ENCODE measurements around the gene LDLRAD4. TPM values are rescaled to one million over a fixed set of nuclear protein-coding genes. Genes with fewer than 3 reads are reported as not detected.

LDLRAD4 gene
- total RNA-seq, 2 experiments from 2014 or later: 37.3 to 38.5 TPM

- Mint-ChIP-seq H3K36me3 (ENCODE audit: low read depth) (peaks cover 29% of the 10 kb centered on the region), H3K27ac (no peak overlapping the region), H3K4me1 (ENCODE audit: low read depth) (peaks cover 12% of the 10 kb centered on the region), H3K4me3 (no peak overlapping the region), H3K9me3 (peaks cover 3% of the 10 kb centered on the region), H3K27me3 (no peaks in the 10 kb centered on the region)
- ChIA-PET CTCF (interaction anchor here (1.1 to 2.1 kb wide), 3 partner anchors 12 to 302 kb away, joined by 3 to 10 read pairs (median 7); no protein-coding TSS in a partner anchor), POLR2A (interaction anchor here (0.9 kb wide), 1 partner anchor 32 kb away, joined by 4 read pairs; no protein-coding TSS in a partner anchor)
- no peak for ATAC-seq
- intact Hi-C loops (cut with micrococcal nuclease): no loop called here
- TF ChIP-seq CTCF (IDR thresholded peaks at IDR 0.05): no peak
- DNase-seq: no peak
Observed at GRCh38 chr18:13518382-13518781, 299.8 kb downstream of the LDLRAD4 start.

GRCh38 chr18:13520306-13520705, 301.7 kb downstream of the LDLRAD4 start:
- intact Hi-C loops (cut with micrococcal nuclease): no loop called here

GRCh38 chr18:13520741-13521140, 302.2 kb downstream of the LDLRAD4 start:
- peaks cover 3% of the 10 kb centered on the region for H3K9me3 Mint-ChIP-seq
- ATAC-seq: no peak
- no peak overlapping the region for H3K27ac Mint-ChIP-seq
- CTCF ChIA-PET: interaction anchor here (1.4 kb wide), 1 partner anchor 9 kb away, joined by 3 read pairs; no protein-coding TSS in a partner anchor
- H3K4me1 Mint-ChIP-seq (ENCODE audit: low read depth): peaks cover 16% of the 10 kb centered on the region
- TF ChIP-seq CTCF (IDR thresholded peaks at IDR 0.05): no peak
- no peak for DNase-seq
- peaks cover 22% of the 10 kb centered on the region for H3K36me3 Mint-ChIP-seq (ENCODE audit: low read depth)
- POLR2A ChIA-PET: no interaction called here
- no peak overlapping the region for H3K4me3 Mint-ChIP-seq
- H3K27me3 Mint-ChIP-seq: no peaks in the 10 kb centered on the region
- intact Hi-C loops (cut with micrococcal nuclease): no loop called here

More at GRCh38 chr18:13520306-13520705, 301.7 kb downstream of the LDLRAD4 start:
- H3K4me1 Mint-ChIP-seq (ENCODE audit: low read depth): peaks cover 16% of the 10 kb centered on the region
- DNase-seq (no peak), ATAC-seq (no peak)
- no peak overlapping the region for H3K4me3 Mint-ChIP-seq
- peaks cover 3% of the 10 kb centered on the region for H3K9me3 Mint-ChIP-seq
- H3K27ac Mint-ChIP-seq: no peak overlapping the region
- POLR2A ChIA-PET: interaction anchor here (0.5 kb wide), 1 partner anchor 322 kb away, joined by 8 read pairs; no protein-coding TSS in a partner anchor
- no peak for TF ChIP-seq CTCF (IDR thresholded peaks at IDR 0.05)
- CTCF ChIA-PET: interaction anchor here (1.1 to 1.3 kb wide), 2 partner anchors 14 to 113 kb away, joined by 3 to 4 read pairs; no protein-coding TSS in a partner anchor
- no peaks in the 10 kb centered on the region for H3K27me3 Mint-ChIP-seq
- peaks cover 26% of the 10 kb centered on the region for H3K36me3 Mint-ChIP-seq (ENCODE audit: low read depth)

- ChIA-PET CTCF (interaction anchor here (1.4 kb wide), 1 partner anchor 10 kb away, joined by 3 read pairs; no protein-coding TSS in a partner anchor), POLR2A (no interaction called here)
- ATAC-seq (no peak), DNase-seq (no peak)
- Mint-ChIP-seq H3K36me3 (ENCODE audit: low read depth) (peaks cover 22% of the 10 kb centered on the region), H3K27me3 (no peaks in the 10 kb centered on the region), H3K27ac (no peak overlapping the region), H3K4me1 (ENCODE audit: low read depth) (peaks cover 20% of the 10 kb centered on the region), H3K4me3 (no peak overlapping the region), H3K9me3 (peaks cover 3% of the 10 kb centered on the region)
- intact Hi-C loops (cut with micrococcal nuclease): no loop called here
- TF ChIP-seq CTCF (IDR thresholded peaks at IDR 0.05): no peak
Observed at GRCh38 chr18:13521418-13521817, 302.9 kb downstream of the LDLRAD4 start.

GRCh38 chr18:13522256-13522655, 303.7 kb downstream of the LDLRAD4 start:
- H3K4me3 Mint-ChIP-seq: no peak overlapping the region
- intact Hi-C loops (cut with micrococcal nuclease): no loop called here
- POLR2A ChIA-PET: interaction anchor here (0.7 kb wide), 1 partner anchor 41 kb away, joined by 3 read pairs; no protein-coding TSS in a partner anchor

More at GRCh38 chr18:13522256-13522655, 303.7 kb downstream of the LDLRAD4 start:
- DNase-seq: no peak
- Mint-ChIP-seq H3K4me1 (ENCODE audit: low read depth) (peaks cover 26% of the 10 kb centered on the region), H3K27ac (no peak overlapping the region), H3K9me3 (peaks cover 3% of the 10 kb centered on the region), H3K27me3 (no peaks in the 10 kb centered on the region), H3K36me3 (ENCODE audit: low read depth) (peaks cover 15% of the 10 kb centered on the region)
- CTCF ChIA-PET: interaction anchor here (0.6 to 1.4 kb wide), 3 partner anchors 8 to 36 kb away, joined by 3 read pairs; no protein-coding TSS in a partner anchor
- ATAC-seq: no peak
- TF ChIP-seq CTCF (IDR thresholded peaks at IDR 0.05): no peak
